Neutrophil (primary cell): ENCODE data around the gene ZNF483.

Source experiments
- H3K27ac ChIP-seq: fragments of 200-600 bp; sonication (generic); 2 replicates; pipeline ENCODE4 v1.5.1; 2016; ENCODE audit warnings: mild to moderate bottlenecking, moderate library complexity
- H3K27me3 ChIP-seq: fragments of 200-600 bp; sonication (generic); 2 replicates; pipeline ENCODE4 v1.6.0; 2016; ENCODE audit warnings: mild to moderate bottlenecking
- H3K36me3 ChIP-seq: fragments of 200-600 bp; sonication (generic); 2 replicates; pipeline ENCODE4 v1.5.1; 2017
- H3K4me1 ChIP-seq, 2 experiments: fragments of 200-600 bp in 1 of 2; sonication (generic) in 1 of 2; 1 replicate in 1 of 2; 2 replicates in 1 of 2; pipeline versions ENCODE4 v1.5.1 to v1.6.1; 2013 to 2016; ENCODE audit warnings: low read depth in 1 of 2, low read length in 1 of 2, mild to moderate bottlenecking in 1 of 2, moderate library complexity in 1 of 2; ENCODE audit not compliant: control insufficient read depth in 1 of 2, insufficient read depth in 1 of 2
- H3K4me3 ChIP-seq, 2 experiments: fragments of 200-600 bp in 1 of 2; sonication (generic) in 1 of 2; 1 replicate in 1 of 2; 2 replicates in 1 of 2; pipeline ENCODE4 v1.5.1; 2013 to 2016; ENCODE audit warnings: low read depth in 1 of 2, low read length in 1 of 2, mild to moderate bottlenecking in 1 of 2, moderate library complexity in 1 of 2
- H3K9me3 ChIP-seq: fragments of 200-600 bp; sonication (generic); 2 replicates; pipeline ENCODE4 v1.5.1; 2016
- CTCF ChIP-seq: fragments of 200-600 bp; sonication (generic); IDR thresholded peaks from 2 replicates; pipeline ENCODE4 v1.5.1; 2016; ENCODE audit warnings: antibody characterized with exemption

The ZNF483 gene

GRCh38 chr9:111622626-111623025 lies 97.6 kb downstream of the ZNF483 start:
- H3K4me1 ChIP-seq = no peaks in the 10 kb centered on the region
- no peaks in the 10 kb centered on the region for H3K36me3 ChIP-seq
- H3K4me3 ChIP-seq = no peak overlapping the region
- H3K27ac ChIP-seq = no peak overlapping the region
- TF ChIP-seq CTCF = no peak
- peaks cover 27% of the 10 kb centered on the region for H3K27me3 ChIP-seq
- no peaks in the 10 kb centered on the region for H3K9me3 ChIP-seq
